HEK293 (cell line): ENCODE measurements around the gene ATP2C1.

Experiments used
- CTCF ChIA-PET: fragments of 350-600 bp; formaldehyde crosslinking; extraction: SDS; loops from one replicate; lab custom pipeline; 2021; ENCODE audit warnings: antibody characterized with exemption; lab: Yijun Ruan, JAX
- POLR2A ChIA-PET: fragments of 300-600 bp; formaldehyde crosslinking; extraction: SDS; loops from one replicate; lab custom pipeline; 2020; ENCODE audit warnings: antibody characterized with exemption, inconsistent platforms; lab: Yijun Ruan, JAX
- H3K27ac ChIP-seq: fragments of 200-500 bp; sonication (Bioruptor generic); 2 replicates; pipeline ENCODE4 v1.5.1; 2014; ENCODE audit warnings: low read depth, low read length, control low read depth, inconsistent platforms; ENCODE audit errors: extremely low read depth
- H3K36me3 ChIP-seq, 2 experiments: fragments of 200-500 bp in 1 of 2; sonication (Bioruptor generic) in 1 of 2; 1 replicate in 1 of 2; 2 replicates in 1 of 2; pipeline ENCODE4 v1.5.1; 2014 to 2017; ENCODE audit warnings: inconsistent platforms in 2 of 2, low read length in 2 of 2; ENCODE audit not compliant: control insufficient read depth in 2 of 2, insufficient read depth in 1 of 2
- H3K4me1 ChIP-seq: fragments of 200-500 bp; sonication (Bioruptor generic); 2 replicates; pipeline ENCODE4 v1.5.1; 2014; ENCODE audit warnings: mild to moderate bottlenecking, low read length, inconsistent platforms; ENCODE audit not compliant: control insufficient read depth, insufficient read depth
- H3K4me3 ChIP-seq: 2 replicates; pipeline ENCODE4 v1.5.1; 2011; ENCODE audit warnings: low read depth, mild to moderate bottlenecking, control low read depth, low read length, moderate library complexity
- H3K9me3 ChIP-seq: fragments of 200-500 bp; sonication (Bioruptor generic); 2 replicates; pipeline ENCODE4 v1.5.1; 2014; ENCODE audit warnings: low read depth, low read length, inconsistent platforms; ENCODE audit not compliant: control insufficient read depth, insufficient read depth
- GLIS2 ChIP-seq: fragments of 450-650 bp; formaldehyde crosslinking; IDR thresholded peaks from 2 replicates; pipeline ENCODE4 v1.5.1; 2016; ENCODE audit warnings: missing biosample characterization, missing genetic modification characterization
- HIC1 ChIP-seq: fragments of 450-650 bp; formaldehyde crosslinking; IDR thresholded peaks from 2 replicates; pipeline ENCODE4 v1.5.1; 2016; ENCODE audit warnings: missing biosample characterization, missing genetic modification characterization
- KLF1 ChIP-seq: fragments of 450-650 bp; formaldehyde crosslinking; IDR thresholded peaks from 2 replicates; pipeline ENCODE4 v1.5.1; 2016; ENCODE audit warnings: missing biosample characterization, missing genetic modification characterization
- KLF7 ChIP-seq: fragments of 450-650 bp; formaldehyde crosslinking; IDR thresholded peaks from 2 replicates; pipeline ENCODE4 v1.5.1; 2016; ENCODE audit warnings: missing biosample characterization, missing genetic modification characterization, borderline replicate concordance
- SP2 ChIP-seq: fragments of 450-650 bp; formaldehyde crosslinking; IDR thresholded peaks from 2 replicates; pipeline ENCODE4 v1.5.1; 2016; ENCODE audit warnings: missing biosample characterization, missing genetic modification characterization
- TSHZ1 ChIP-seq: fragments of 450-650 bp; formaldehyde crosslinking; IDR thresholded peaks from 2 replicates; pipeline ENCODE4 v1.5.1; 2016; ENCODE audit warnings: missing biosample characterization, missing genetic modification characterization, borderline replicate concordance
- ZBTB49 ChIP-seq: fragments of 450-650 bp; formaldehyde crosslinking; IDR thresholded peaks from 2 replicates; pipeline ENCODE4 v1.5.1; 2016; ENCODE audit warnings: missing biosample characterization, missing genetic modification characterization, low read depth
- ZNF10 ChIP-seq: fragments of 450-650 bp; formaldehyde crosslinking; IDR thresholded peaks from 2 replicates; pipeline ENCODE4 v1.5.1; 2017; ENCODE audit warnings: missing biosample characterization, missing genetic modification characterization
- ZNF155 ChIP-seq: fragments of 450-650 bp; formaldehyde crosslinking; IDR thresholded peaks from 2 replicates; pipeline ENCODE4 v1.5.1; 2016; ENCODE audit warnings: missing biosample characterization, missing genetic modification characterization
- ZNF18 ChIP-seq: fragments of 450-650 bp; formaldehyde crosslinking; IDR thresholded peaks from 2 replicates; pipeline ENCODE4 v1.5.1; 2016; ENCODE audit warnings: missing biosample characterization, missing genetic modification characterization
- ZNF202 ChIP-seq: fragments of 450-650 bp; formaldehyde crosslinking; IDR thresholded peaks from 2 replicates; pipeline ENCODE4 v1.5.1; 2016; ENCODE audit warnings: missing biosample characterization, missing genetic modification characterization, borderline replicate concordance
- ZNF416 ChIP-seq: fragments of 450-650 bp; formaldehyde crosslinking; IDR thresholded peaks from 2 replicates; pipeline ENCODE4 v1.5.1; 2016; ENCODE audit warnings: missing biosample characterization, missing genetic modification characterization
- ZNF560 ChIP-seq: fragments of 450-650 bp; formaldehyde crosslinking; IDR thresholded peaks from 2 replicates; pipeline ENCODE4 v1.5.1; 2017; ENCODE audit warnings: missing biosample characterization, missing genetic modification characterization, borderline replicate concordance
- ZNF580 ChIP-seq: fragments of 450-650 bp; formaldehyde crosslinking; IDR thresholded peaks from 2 replicates; pipeline ENCODE4 v1.5.1; 2016; ENCODE audit warnings: missing biosample characterization, missing genetic modification characterization
- ZNF629 ChIP-seq: fragments of 450-650 bp; formaldehyde crosslinking; IDR thresholded peaks from 2 replicates; pipeline ENCODE4 v1.5.1; 2017; ENCODE audit warnings: missing biosample characterization, missing genetic modification characterization
- ZNF639 ChIP-seq: fragments of 450-650 bp; formaldehyde crosslinking; IDR thresholded peaks from 2 replicates; pipeline ENCODE4 v1.5.1; 2016; ENCODE audit warnings: missing biosample characterization, missing genetic modification characterization
- ZNF701 ChIP-seq: fragments of 450-650 bp; formaldehyde crosslinking; IDR thresholded peaks from 2 replicates; pipeline ENCODE4 v1.5.1; 2016; ENCODE audit warnings: missing biosample characterization, missing genetic modification characterization
- ZNF704 ChIP-seq: fragments of 450-650 bp; formaldehyde crosslinking; IDR thresholded peaks from 2 replicates; pipeline ENCODE4 v1.5.1; 2016; ENCODE audit warnings: missing biosample characterization, missing genetic modification characterization

ATP2C1 gene

GRCh38 chr3:130967281-130967680 lies 73.4 kb downstream of the ATP2C1 start:
- ChIA-PET CTCF (no interaction called here), POLR2A (no interaction called here)
- no peaks in the 10 kb centered on the region for H3K9me3 ChIP-seq
- no peak for TF ChIP-seq TSHZ1
- TF ChIP-seq ZNF629 = no peak
- TF ChIP-seq KLF7 (tag by site-specific recombination) = no peak
- no peak for TF ChIP-seq ZNF10 (tag by site-specific recombination)
- TF ChIP-seq ZNF701 = no peak
- no peak for TF ChIP-seq GLIS2 (tag by site-specific recombination)
- TF ChIP-seq HIC1 = no peak
- TF ChIP-seq ZNF18 (tag by site-specific recombination) = no peak
- TF ChIP-seq ZNF639 (tag by site-specific recombination) = no peak
- no peak for TF ChIP-seq KLF1
- no peak for TF ChIP-seq ZNF580
- no peak for TF ChIP-seq SP2 (tag by site-specific recombination)
- TF ChIP-seq ZNF155 (tag by site-specific recombination) = no peak
- no peak for TF ChIP-seq ZNF202
- H3K36me3 ChIP-seq = peaks cover 0 to 50% of the 10 kb centered on the region in 2 experiments; a peak in 2 of 3 replicates
- H3K4me3 ChIP-seq = no peak overlapping the region
- H3K27ac ChIP-seq = no peak overlapping the region
- no peaks in the 10 kb centered on the region for H3K4me1 ChIP-seq

GRCh38 chr3:130968221-130968620 lies 74.3 kb downstream of the ATP2C1 start:
- TF ChIP-seq ZBTB49 (tag by site-specific recombination) (no peak), ZNF416 (no peak), ZNF560 (no peak), ZNF704 (tag by site-specific recombination) (no peak)
- TF ChIP-seq, all 188 proteins: peak for 0
- POLR2A ChIA-PET = no interaction called here
- Histone ChIP-seq H3K27ac (no peak overlapping the region), H3K36me3 (peaks cover 0 to 50% of the 10 kb centered on the region in 2 experiments; a peak in 2 of 3 replicates), H3K4me3 (no peak overlapping the region), H3K4me1 (no peaks in the 10 kb centered on the region), H3K9me3 (no peaks in the 10 kb centered on the region)
- CTCF ChIA-PET = no interaction called here
